KBM-7 (cell line): ENCODE measurements around the gene RNF182.

Experiments used
- DNase-seq: peaks from one replicate; pipeline ENCODE4 v3.0.0-alpha.2; 2015
- in situ Hi-C: fragments of 300-500 bp; cut with MboI; formaldehyde crosslinking; loops from 2 replicates; pipeline ENCODE4 v1.14.3; 2020; ENCODE audit warnings: low sequenced_read_pairs, low pct_unique_long_range_greater_than_20kb, mixed read lengths

Gene RNF182

GRCh38 chr6:13989496-13990144 is 64.9 kb downstream of the RNF182 start:
- in situ Hi-C loops: no loop called here

DNA sequence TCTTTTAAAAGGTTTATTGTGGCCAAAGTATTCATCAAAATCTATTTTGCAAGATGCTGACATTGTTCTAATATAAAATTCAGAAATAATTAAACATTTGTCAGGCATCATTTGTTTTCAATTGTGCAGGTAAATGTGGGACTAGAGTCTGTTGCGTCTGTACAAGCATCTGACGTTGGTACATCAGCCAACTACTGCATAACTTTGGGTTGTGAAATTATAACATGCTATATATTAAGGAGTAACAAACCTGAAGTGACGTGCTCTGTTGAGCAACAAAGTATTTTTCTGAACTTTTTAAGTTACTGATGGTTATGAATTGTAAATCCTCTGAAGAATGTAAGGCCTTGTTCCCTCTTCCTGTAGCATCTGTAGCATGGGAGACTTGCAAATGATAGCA is 66.0 kb downstream of the RNF182 start:
- in situ Hi-C loops: no loop called here

More at GRCh38 chr6:13989496-13990144, 64.9 kb downstream of the RNF182 start:
- DNase-seq: no peak

GRCh38 chr6:13991393-13991792 is 66.6 kb downstream of the RNF182 start:
- in situ Hi-C loops: no loop called here
- DNase-seq: no peak

More for the DNA sequence above, 66.0 kb downstream of the RNF182 start:
- DNase-seq: no peak

GRCh38 chr6:13992417-13993055 is 67.8 kb downstream of the RNF182 start:
- in situ Hi-C loops: no loop called here
- no peak for DNase-seq

GRCh38 chr6:13993416-13993815 is 68.7 kb downstream of the RNF182 start:
- in situ Hi-C loops: no loop called here
- DNase-seq: no peak

- in situ Hi-C loops: no loop called here
- no peak for DNase-seq
Observed at GRCh38 chr6:13998356-13998755, 73.6 kb downstream of the RNF182 start.

GRCh38 chr6:14000901-14001300 is 76.1 kb downstream of the RNF182 start:
- in situ Hi-C loops: no loop called here
- no peak for DNase-seq

- in situ Hi-C loops: no loop called here
- DNase-seq: no peak
Observed at GRCh38 chr6:14001329-14002012, 76.7 kb downstream of the RNF182 start.

DNA sequence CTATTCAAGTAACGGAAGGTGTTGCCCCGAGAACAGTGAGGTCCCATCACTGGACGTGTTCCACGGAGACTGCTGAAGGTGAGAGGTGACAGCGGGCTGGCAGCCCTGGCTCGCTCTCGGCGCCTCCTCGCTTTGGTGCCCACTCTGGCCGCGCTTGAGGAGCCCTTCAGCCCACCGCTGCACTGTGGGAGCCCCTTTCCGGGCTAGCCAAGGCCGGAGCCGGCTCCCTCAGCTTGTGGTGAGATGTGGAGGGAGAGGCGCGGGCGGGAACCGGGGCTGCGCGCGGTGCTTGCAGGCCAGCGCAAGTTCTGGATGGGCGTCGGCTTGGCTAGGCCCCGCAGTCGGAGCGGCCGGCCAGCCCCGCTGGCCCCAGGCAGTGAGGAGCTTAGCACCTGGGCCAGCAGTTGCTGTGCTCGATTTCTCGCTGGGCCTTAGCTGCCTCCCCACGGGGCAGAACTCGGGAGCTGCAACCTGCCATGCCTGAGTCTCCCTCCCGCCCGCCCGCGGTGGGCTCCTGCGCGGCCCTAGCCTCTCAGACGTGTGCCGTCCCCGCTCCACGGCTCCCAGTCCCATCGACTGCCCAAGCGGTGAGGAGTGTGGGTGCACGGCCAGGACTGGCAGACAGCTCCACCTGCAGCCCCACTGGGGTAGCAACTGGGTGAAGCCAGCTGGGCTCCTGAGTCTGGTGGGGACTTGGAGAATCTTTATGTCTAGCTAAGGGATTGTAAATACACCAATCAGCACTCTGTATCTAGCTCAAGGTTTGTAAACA is 77.6 kb downstream of the RNF182 start:
- in situ Hi-C loops: no loop called here
- no peak for DNase-seq

DNA sequence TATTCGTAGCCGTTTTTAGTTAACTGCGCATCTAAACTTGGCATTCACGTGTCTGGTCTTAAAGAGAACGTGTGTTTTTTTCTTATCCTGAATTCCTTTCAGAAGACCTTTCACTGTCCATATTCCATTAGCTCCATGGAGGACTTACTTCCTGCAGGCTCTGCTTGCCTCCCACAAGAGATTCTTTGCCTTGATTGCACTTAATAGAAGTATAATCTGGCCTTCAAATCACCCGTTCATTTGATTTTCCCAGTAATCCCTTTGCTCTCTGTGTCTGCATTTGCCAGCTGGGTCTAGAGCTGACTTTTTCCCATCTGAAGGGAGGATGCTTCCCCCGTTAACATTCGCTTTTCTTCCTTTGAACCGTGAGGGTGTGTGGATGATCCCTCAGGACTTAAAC is 79.5 kb downstream of the RNF182 start:
- in situ Hi-C loops: no loop called here
- DNase-seq: no peak

- no peak for DNase-seq
- in situ Hi-C loops: no loop called here
Observed at GRCh38 chr6:14008809-14009208, 84.1 kb downstream of the RNF182 start.

GRCh38 chr6:14009431-14009830 is 84.7 kb downstream of the RNF182 start:
- in situ Hi-C loops: no loop called here
- DNase-seq: no peak

- in situ Hi-C loops: no loop called here
- DNase-seq: no peak
Observed at GRCh38 chr6:14010275-14010674, 85.5 kb downstream of the RNF182 start.

- in situ Hi-C loops: no loop called here
- no peak for DNase-seq
Observed at GRCh38 chr6:14012313-14013030, 87.7 kb downstream of the RNF182 start.

GRCh38 chr6:14015964-14016363 is 91.2 kb downstream of the RNF182 start:
- in situ Hi-C loops: no loop called here
- no peak for DNase-seq

GRCh38 chr6:14016432-14016831 is 91.7 kb downstream of the RNF182 start:
- in situ Hi-C loops: no loop called here

GRCh38 chr6:14016935-14017625 is 92.3 kb downstream of the RNF182 start:
- DNase-seq: no peak
- in situ Hi-C loops: no loop called here

More at GRCh38 chr6:14016432-14016831, 91.7 kb downstream of the RNF182 start:
- DNase-seq: no peak

DNA sequence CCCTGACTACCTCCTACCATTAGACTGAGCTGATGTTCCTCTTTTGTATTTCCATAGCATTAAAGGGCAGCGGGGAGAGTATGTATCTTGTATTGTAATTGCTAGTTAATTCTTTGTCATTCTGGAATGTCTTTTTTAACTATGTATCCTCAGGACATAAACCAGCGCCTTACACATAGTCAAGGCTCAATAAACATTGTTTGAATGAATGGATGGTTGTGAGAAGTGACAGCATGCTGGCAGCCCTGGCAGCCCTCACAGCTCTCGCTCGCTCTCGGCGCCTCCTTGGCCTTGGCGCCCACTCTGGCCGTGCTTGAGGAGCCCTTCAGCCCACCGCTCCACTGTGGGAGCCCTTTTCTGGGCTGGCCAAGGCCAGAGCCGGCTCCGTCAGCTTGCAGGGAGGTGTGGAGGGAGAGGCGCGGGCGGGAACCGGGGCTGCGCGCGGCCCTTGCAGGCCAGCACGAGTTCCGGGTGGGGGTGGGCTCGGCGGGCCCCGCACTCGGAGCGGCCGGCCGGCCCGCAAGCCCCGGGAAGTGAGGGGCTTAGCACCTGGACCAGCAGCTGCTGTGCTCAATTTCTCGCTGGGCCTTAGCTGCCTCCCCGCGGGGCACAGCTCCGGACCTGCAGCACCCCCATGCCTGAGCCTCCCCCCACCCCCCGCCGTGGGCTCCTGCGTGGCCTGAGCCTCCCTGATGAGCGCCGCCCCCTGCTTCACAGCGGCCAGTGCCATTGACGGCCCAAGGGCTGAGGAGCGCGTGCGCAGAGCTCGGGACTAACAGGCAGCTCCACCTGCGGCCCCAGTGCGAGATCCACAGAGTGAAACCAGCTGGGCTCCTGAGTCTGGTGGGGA is 93.1 kb downstream of the RNF182 start:
- DNase-seq: no peak
- in situ Hi-C loops: no loop called here
